ENCODE data around the gene GYS1.

The GYS1 gene

DNA sequence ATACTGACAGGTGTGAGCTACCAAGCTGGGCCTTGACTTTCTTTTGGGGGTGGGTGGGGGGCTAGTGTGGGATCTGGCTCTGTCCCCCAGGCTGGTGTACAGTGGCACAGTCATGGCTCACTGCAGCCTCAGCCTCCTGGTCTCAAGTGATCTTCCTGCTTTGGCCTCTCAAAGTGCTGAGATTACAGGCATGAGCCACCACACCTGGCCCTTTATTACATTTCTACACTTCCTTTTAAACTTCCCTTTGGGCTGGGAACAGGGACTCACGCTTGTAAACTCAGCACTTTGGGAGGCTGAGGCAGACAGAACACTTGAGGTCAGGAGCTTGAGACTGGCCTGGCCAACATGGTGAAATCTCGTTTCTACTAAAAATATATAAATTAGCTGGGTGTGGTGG lies 16.0 kb downstream of the GYS1 start:
- no peak overlapping the region for H3K4me3 ChIP-seq (ENCODE audit: low read depth, low read length)
- no peak overlapping the region for H3K9ac ChIP-seq (ENCODE audit: low read depth, low read length)
- H3K9me3 ChIP-seq (ENCODE audit: control insufficient read depth, insufficient read depth, low read length) = no peaks in the 10 kb centered on the region
- H3K36me3 ChIP-seq (ENCODE audit: control insufficient read depth, insufficient read depth, low read length) = peaks cover 10% of the 10 kb centered on the region
- H3K27me3 ChIP-seq (ENCODE audit: control insufficient read depth, insufficient read depth, low read length) = no peaks in the 10 kb centered on the region
- H3K4me1 ChIP-seq (ENCODE audit: control insufficient read depth, insufficient read depth, low read length) = no peaks in the 10 kb centered on the region

DNA sequence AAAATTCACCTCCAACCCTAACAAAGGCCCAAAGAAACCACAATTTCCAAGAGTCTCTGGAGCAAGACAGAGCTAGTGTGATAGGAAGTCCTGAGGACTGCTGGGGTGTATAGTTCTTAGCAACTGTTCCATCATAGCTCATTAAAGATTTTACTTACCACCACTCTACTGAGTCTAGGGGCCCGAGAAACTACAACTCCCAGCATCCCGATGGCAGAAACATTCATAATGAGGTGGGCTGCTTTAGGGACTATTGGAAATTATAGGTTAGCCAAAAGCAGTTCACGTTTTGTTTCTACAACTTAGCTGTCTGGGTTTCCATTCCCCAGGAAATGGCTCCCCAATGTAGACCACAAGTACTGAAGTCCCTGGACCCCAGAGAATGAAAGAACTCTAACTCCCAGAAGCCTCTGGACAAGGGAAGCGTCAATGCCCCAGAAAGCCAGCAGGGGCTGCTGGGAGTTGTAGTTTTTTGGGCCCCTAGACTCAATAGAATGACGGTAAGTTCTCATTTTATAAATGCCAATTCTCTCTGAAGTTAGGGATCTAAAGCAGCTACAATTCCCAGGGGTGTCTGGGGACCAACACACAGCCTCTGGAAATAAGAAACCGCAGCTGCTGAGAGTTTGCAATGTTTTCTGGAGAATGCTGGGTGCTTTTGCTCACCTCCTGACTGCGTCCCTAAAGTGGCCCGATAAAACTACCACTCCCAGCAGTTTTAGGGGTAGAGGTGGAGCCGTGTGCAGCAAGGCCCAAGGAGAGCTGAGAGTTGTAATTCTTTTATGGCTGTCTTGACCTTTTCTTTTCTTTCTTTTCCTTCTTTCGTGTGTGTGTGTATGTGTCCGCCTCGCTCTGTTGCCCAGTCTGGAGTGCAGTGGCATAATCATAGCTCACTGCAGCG lies 16.9 kb downstream of the GYS1 start:
- Histone ChIP-seq H3K9ac (ENCODE audit: low read depth, low read length) (no peak overlapping the region), H3K9me3 (ENCODE audit: control insufficient read depth, insufficient read depth, low read length) (no peaks in the 10 kb centered on the region), H3K27me3 (ENCODE audit: control insufficient read depth, insufficient read depth, low read length) (no peaks in the 10 kb centered on the region), H3K36me3 (ENCODE audit: control insufficient read depth, insufficient read depth, low read length) (peaks cover 8% of the 10 kb centered on the region), H3K4me1 (ENCODE audit: control insufficient read depth, insufficient read depth, low read length) (peaks cover 1% of the 10 kb centered on the region), H3K4me3 (ENCODE audit: low read depth, low read length) (no peak overlapping the region)

DNA sequence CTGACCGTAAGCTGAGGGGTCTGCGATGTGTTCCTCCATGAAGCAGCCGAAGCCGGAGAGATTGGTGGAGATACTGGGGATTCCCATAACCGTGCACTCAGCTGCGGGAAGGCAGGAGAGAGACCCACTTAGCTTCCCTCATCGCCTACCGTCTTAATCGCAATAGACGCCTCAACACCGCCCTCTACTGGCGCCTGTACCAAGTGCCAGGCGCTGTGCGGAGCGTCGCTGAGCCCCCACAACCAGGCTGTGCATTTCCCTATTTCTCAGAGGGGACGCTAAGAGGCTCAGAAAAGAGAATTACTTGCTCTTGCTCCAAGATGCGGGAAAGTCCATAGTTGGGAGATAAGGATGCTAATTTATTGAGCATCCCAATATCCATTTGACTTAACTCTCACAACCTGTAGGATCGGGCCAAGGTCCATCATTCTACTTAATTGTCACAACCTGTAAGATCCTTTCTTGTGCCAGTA lies 22.1 kb downstream of the GYS1 start:
- H3K27me3 ChIP-seq (ENCODE audit: control insufficient read depth, insufficient read depth, low read length) = no peaks in the 10 kb centered on the region
- H3K9ac ChIP-seq (ENCODE audit: low read depth, low read length) = no peak overlapping the region
- H3K4me1 ChIP-seq (ENCODE audit: control insufficient read depth, insufficient read depth, low read length) = peaks cover 6% of the 10 kb centered on the region
- no peak overlapping the region for H3K4me3 ChIP-seq (ENCODE audit: low read depth, low read length)
- H3K9me3 ChIP-seq (ENCODE audit: control insufficient read depth, insufficient read depth, low read length) = no peaks in the 10 kb centered on the region
- peaks cover 17% of the 10 kb centered on the region for H3K36me3 ChIP-seq (ENCODE audit: control insufficient read depth, insufficient read depth, low read length)

DNA sequence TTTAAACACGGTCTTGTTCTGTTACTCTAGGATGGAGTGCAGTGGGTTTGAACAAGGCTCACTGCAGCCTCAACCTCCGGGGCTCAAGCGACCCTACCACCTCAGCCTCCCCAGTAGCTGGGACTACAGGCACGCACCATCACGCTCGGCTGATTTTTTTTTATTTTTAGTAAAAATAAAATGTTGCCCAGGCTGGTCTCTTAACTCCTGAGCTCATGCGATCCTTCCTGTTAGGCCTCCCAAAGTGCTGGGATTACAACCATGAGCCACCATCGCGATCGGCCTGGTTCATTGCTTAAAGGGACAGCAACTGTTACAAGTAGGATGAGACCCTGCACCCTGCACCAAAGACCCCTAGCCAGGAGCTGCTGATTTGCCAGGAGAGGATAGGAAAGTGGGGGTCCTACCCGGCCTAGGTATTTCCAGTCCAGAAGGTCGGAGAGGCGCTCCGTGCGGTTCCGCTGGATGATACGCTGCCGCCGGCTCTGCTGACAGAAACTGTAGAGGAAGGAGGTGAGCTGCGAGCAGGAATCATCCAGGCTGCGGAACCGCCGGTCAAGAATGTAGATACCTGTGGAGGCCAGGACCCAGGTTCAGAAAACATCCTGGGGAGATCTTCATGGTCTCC lies 22.9 kb downstream of the GYS1 start:
- H3K4me1 ChIP-seq (ENCODE audit: control insufficient read depth, insufficient read depth, low read length) = peaks cover 6% of the 10 kb centered on the region
- no peaks in the 10 kb centered on the region for H3K9me3 ChIP-seq (ENCODE audit: control insufficient read depth, insufficient read depth, low read length)
- peaks cover 18% of the 10 kb centered on the region for H3K36me3 ChIP-seq (ENCODE audit: control insufficient read depth, insufficient read depth, low read length)
- H3K4me3 ChIP-seq (ENCODE audit: low read depth, low read length) = no peak overlapping the region
- no peaks in the 10 kb centered on the region for H3K27me3 ChIP-seq (ENCODE audit: control insufficient read depth, insufficient read depth, low read length)
- no peak overlapping the region for H3K9ac ChIP-seq (ENCODE audit: low read depth, low read length)

DNA sequence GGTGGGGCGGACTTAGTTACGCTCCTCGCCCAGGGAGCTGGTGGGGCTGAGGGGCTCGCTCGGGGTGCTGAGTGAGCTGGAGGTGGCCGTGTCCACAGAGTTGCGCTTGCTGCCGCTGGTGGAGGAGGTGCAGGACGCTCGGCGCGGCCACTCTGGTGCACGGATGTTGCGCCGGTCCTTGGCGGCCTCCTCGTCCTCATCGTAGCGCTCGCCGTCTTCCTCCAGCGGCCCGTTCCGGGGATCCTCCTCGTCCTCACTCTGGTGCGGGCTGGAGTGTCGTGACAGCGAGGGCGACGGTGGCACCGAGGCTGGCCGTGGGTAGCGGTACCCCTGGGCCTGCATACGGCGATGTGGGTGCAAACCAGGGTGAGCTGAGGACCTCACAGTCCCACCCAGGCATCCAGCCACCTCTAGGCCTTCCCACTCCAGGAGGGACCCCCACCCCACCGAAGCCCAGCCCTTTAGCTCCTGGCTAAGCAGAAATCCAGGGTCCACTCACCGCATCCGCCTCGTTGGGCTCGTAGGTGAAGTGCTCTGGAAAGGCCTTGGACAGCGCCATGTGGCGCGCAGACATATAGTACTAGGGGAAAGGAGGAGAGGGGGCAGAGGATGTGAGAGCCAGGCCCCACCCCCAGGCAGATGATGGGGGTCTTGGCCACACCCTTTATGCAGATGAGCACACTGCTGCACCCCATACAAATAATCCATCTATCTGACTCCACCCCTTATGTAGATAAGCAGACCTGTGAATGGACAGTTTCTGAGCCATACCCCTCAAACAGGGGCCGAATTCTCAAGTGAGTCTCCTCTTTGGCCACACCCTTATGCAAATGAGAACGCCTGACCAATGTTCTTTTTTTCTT lies 23.6 kb downstream of the GYS1 start:
- H3K9ac ChIP-seq (ENCODE audit: low read depth, low read length) = no peak overlapping the region
- H3K27me3 ChIP-seq (ENCODE audit: control insufficient read depth, insufficient read depth, low read length) = no peaks in the 10 kb centered on the region
- H3K4me1 ChIP-seq (ENCODE audit: control insufficient read depth, insufficient read depth, low read length) = peaks cover 8% of the 10 kb centered on the region
- H3K36me3 ChIP-seq (ENCODE audit: control insufficient read depth, insufficient read depth, low read length) = peaks cover 16% of the 10 kb centered on the region
- H3K4me3 ChIP-seq (ENCODE audit: low read depth, low read length) = no peak overlapping the region
- H3K9me3 ChIP-seq (ENCODE audit: control insufficient read depth, insufficient read depth, low read length) = no peaks in the 10 kb centered on the region

DNA sequence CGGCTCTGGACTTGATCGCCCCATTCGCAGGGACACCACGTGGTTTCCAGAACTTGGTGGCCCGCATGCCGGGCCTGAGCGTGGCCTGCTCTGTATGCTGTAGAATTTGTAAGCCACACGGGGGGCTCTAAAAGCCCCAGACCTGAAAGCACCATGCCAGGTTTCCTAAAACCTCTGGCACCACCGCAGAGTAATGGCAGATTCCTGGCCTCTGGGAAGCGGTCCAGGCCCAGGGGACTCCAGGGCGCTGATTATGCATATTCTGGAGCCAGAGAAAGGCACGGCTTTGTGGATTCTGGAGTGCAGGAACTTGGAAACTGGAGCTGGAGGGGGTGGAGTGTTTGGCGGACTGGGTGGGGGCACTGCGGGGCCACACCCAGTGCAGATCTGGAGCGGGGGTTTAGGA lies 24.3 kb downstream of the GYS1 start:
- H3K9ac ChIP-seq (ENCODE audit: low read depth, low read length) = no peak overlapping the region
- peaks cover 15% of the 10 kb centered on the region for H3K36me3 ChIP-seq (ENCODE audit: control insufficient read depth, insufficient read depth, low read length)
- H3K4me1 ChIP-seq (ENCODE audit: control insufficient read depth, insufficient read depth, low read length) = peaks cover 13% of the 10 kb centered on the region

DNA sequence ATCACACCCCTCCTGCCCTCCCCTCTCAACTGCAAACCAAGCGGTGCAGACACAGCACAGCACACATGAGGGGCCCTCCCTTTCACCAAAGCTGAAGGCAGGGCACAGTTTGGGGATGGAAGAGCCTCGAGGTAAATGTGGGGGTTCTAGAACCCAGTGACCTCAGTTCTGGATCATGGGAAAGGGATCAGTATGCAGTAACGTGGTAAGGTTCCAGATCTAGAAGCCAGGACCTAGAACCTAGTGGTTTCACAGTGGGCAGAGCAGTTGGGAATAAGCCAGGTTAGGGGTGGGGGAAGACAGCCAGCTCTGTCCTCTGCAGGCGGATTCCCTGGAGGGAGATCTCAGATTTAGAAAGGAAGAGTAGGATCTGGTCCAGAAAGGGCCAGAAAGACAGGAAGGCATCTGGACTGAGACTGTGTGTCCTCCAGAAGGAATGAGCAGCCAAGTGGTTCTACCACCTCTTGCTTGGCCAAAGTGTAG lies 24.9 kb downstream of the GYS1 start:
- H3K9me3 ChIP-seq (ENCODE audit: control insufficient read depth, insufficient read depth, low read length) = no peaks in the 10 kb centered on the region

More for the DNA sequence above, 24.3 kb downstream of the GYS1 start:
- Histone ChIP-seq H3K27me3 (ENCODE audit: control insufficient read depth, insufficient read depth, low read length) (no peaks in the 10 kb centered on the region), H3K4me3 (ENCODE audit: low read depth, low read length) (no peak overlapping the region), H3K9me3 (ENCODE audit: control insufficient read depth, insufficient read depth, low read length) (no peaks in the 10 kb centered on the region)

DNA sequence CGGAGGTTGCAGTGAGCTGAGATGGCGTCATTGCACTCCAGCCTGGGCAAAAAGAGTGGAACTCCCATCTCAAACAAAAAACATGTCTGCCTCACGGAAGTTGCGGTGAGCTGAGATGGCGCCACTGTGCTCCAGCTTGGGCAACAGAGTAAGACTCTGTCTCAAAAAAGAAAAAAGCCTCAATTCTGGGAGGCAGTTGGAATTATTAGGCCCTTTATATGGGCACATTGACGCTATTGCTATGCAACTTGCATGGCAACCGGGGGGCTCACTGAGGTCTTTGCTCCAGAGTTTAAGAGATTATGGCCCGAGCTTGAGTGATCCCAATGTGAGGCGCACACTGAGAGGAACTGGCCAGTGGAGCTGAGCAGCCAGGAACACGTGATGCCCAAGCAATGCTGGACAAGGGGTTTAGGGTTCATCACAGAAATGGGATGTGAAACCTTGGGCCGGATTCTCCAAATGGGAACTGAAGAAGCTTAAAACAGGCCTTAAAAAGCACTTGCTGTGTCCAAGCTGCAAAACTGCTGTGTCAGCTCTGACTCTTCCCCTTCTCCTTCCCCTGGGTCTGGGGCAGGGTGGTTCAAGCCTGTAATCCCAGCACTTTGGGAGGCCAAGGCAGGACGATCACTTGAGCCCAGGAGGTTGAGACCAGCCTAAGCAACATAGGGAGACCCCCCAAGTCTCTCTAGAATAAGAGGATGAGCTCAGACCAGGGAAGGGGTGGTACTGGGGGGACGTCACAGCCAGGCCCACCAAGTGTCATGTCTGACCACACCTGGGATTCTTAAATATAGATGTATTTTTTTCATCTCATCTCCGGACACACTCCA lies 25.5 kb downstream of the GYS1 start:
- H3K9me3 ChIP-seq (ENCODE audit: control insufficient read depth, insufficient read depth, low read length) = no peaks in the 10 kb centered on the region
- H3K4me1 ChIP-seq (ENCODE audit: control insufficient read depth, insufficient read depth, low read length) = peaks cover 16% of the 10 kb centered on the region
- no peaks in the 10 kb centered on the region for H3K27me3 ChIP-seq (ENCODE audit: control insufficient read depth, insufficient read depth, low read length)
- H3K9ac ChIP-seq (ENCODE audit: low read depth, low read length) = no peak overlapping the region
- H3K36me3 ChIP-seq (ENCODE audit: control insufficient read depth, insufficient read depth, low read length) = peaks cover 15% of the 10 kb centered on the region
- H3K4me3 ChIP-seq (ENCODE audit: low read depth, low read length) = no peak overlapping the region

More for the DNA sequence above, 24.9 kb downstream of the GYS1 start:
- Histone ChIP-seq H3K4me3 (ENCODE audit: low read depth, low read length) (no peak overlapping the region), H3K27me3 (ENCODE audit: control insufficient read depth, insufficient read depth, low read length) (no peaks in the 10 kb centered on the region), H3K36me3 (ENCODE audit: control insufficient read depth, insufficient read depth, low read length) (peaks cover 15% of the 10 kb centered on the region), H3K4me1 (ENCODE audit: control insufficient read depth, insufficient read depth, low read length) (peaks cover 15% of the 10 kb centered on the region), H3K9ac (ENCODE audit: low read depth, low read length) (no peak overlapping the region)

DNA sequence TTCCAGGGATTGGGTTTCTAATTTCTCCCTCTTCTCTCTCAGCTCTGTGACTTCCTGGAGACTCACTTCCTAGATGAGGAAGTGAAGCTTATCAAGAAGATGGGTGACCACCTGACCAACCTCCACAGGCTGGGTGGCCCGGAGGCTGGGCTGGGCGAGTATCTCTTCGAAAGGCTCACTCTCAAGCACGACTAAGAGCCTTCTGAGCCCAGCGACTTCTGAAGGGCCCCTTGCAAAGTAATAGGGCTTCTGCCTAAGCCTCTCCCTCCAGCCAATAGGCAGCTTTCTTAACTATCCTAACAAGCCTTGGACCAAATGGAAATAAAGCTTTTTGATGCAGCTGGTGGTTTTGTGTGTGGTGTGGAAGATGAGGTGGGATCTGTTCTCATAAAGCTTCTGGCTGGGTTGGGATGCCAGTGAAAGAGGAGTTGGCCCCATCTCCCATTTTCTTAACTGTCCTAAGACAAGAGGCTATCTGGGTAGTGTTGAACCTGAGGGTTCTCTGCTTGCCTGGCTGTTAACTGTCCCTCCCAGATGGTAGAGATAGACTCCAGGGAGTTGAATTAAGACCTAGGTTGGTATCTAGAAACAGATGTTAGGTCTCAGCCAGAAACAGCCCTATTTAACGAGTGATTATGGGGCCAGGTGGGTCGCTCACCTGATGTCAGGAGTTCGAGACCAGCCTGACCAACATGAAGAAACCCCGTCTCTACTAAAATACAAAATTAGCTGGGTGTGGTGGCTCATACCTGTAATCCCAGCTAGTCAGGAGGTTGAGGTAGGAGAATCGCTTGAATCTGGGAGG lies 26.4 kb downstream of the GYS1 start:
- no peaks in the 10 kb centered on the region for H3K9me3 ChIP-seq (ENCODE audit: control insufficient read depth, insufficient read depth, low read length)
- peak overlapping the region; percentile 94 for H3K4me3 ChIP-seq (ENCODE audit: low read depth, low read length)
- peaks cover 18% of the 10 kb centered on the region for H3K4me1 ChIP-seq (ENCODE audit: control insufficient read depth, insufficient read depth, low read length)
- peaks cover 15% of the 10 kb centered on the region for H3K36me3 ChIP-seq (ENCODE audit: control insufficient read depth, insufficient read depth, low read length)
- H3K27me3 ChIP-seq (ENCODE audit: control insufficient read depth, insufficient read depth, low read length) = no peaks in the 10 kb centered on the region
- H3K9ac ChIP-seq (ENCODE audit: low read depth, low read length) = peak overlapping the region; percentile 97

DNA sequence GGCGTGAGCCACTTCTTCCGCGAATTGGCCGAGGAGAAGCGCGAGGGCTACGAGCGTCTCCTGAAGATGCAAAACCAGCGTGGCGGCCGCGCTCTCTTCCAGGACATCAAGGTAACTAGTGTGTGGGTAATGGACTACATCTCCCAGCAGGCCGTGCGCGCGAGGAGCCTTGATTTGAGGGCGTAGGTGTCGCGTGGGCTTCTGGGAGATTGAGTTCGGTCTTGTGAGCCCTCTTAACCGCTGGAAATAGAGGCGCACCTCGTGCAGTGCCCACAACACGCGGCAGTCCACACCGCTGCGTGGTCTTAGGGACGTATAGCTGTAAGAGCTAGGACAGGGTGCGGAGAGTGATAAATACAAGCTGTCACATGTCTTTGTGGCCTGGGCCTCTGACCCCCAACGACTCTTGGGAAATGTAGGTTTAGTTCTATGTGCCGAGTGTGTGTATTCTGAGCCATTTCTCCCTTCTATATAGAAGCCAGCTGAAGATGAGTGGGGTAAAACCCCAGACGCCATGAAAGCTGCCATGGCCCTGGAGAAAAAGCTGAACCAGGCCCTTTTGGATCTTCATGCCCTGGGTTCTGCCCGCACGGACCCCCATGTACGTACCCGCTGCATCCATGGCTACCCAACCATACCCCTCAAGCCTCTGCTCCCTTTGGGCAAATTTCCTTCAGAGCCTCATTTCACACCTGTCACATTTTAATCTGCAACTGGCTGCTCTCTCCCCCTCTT lies 27.1 kb downstream of the GYS1 start:
- H3K4me3 ChIP-seq (ENCODE audit: low read depth, low read length) = peak overlapping the region; percentile 94
- H3K4me1 ChIP-seq (ENCODE audit: control insufficient read depth, insufficient read depth, low read length) = peaks cover 15% of the 10 kb centered on the region
- H3K27me3 ChIP-seq (ENCODE audit: control insufficient read depth, insufficient read depth, low read length) = no peaks in the 10 kb centered on the region
- H3K36me3 ChIP-seq (ENCODE audit: control insufficient read depth, insufficient read depth, low read length) = peaks cover 16% of the 10 kb centered on the region
- no peaks in the 10 kb centered on the region for H3K9me3 ChIP-seq (ENCODE audit: control insufficient read depth, insufficient read depth, low read length)
- H3K9ac ChIP-seq (ENCODE audit: low read depth, low read length) = peak overlapping the region; percentile 97
